ENCODE results near the gene KCTD15.

The KCTD15 gene

GRCh38 chr19:33767898-33768413 is 28.7 kb upstream of the KCTD15 start:
- Histone ChIP-seq H3K4me3 (ENCODE audit: insufficient read depth, low read length, poor library complexity, severe bottlenecking) (no peak overlapping the region), H4K20me1 (ENCODE audit: low read depth, low read length) (no peaks in the 10 kb centered on the region)

GRCh38 chr19:33769208-33769607 is 27.5 kb upstream of the KCTD15 start:
- no peaks in the 10 kb centered on the region for H3K9me3 ChIP-seq (ENCODE audit: insufficient read depth, low read length)
- H3K27ac ChIP-seq (ENCODE audit: low read depth, low read length), result no peak overlapping the region
- H3K4me3 ChIP-seq (ENCODE audit: insufficient read depth, low read length, poor library complexity, severe bottlenecking), result no peak overlapping the region
- no peaks in the 10 kb centered on the region for H4K20me1 ChIP-seq (ENCODE audit: low read depth, low read length)
- TF ChIP-seq CTCF (IDR thresholded peaks at IDR 0.05; ENCODE audit: insufficient read depth, low read length, poor library complexity, severe bottlenecking) (no peak), EZH2phosphoT487 (conservative IDR thresholded peaks at IDR 0.05; ENCODE audit: low read length) (no peak)
- H3K36me3 ChIP-seq (ENCODE audit: low read length), result no peaks in the 10 kb centered on the region
- H3K4me2 ChIP-seq (ENCODE audit: low read depth, low read length, poor library complexity, severe bottlenecking), result no peak overlapping the region
- no peak overlapping the region for H2AFZ ChIP-seq (ENCODE audit: low read depth, low read length, severe bottlenecking)
- H3K27me3 ChIP-seq (ENCODE audit: low read length), result no peaks in the 10 kb centered on the region
- no peaks in the 10 kb centered on the region for H3K9me2 ChIP-seq (replicated peaks; ENCODE audit: insufficient read depth, low read length)
- no peak overlapping the region for H3K9ac ChIP-seq (ENCODE audit: low read length)
- no peaks in the 10 kb centered on the region for H3K79me2 ChIP-seq (ENCODE audit: insufficient read depth, low read length)
- no peaks in the 10 kb centered on the region for H3F3A ChIP-seq (ENCODE audit: insufficient read depth)

More at GRCh38 chr19:33767898-33768413, 28.7 kb upstream of the KCTD15 start:
- Histone ChIP-seq H3K36me3 (ENCODE audit: low read length) (no peaks in the 10 kb centered on the region), H3F3A (ENCODE audit: insufficient read depth) (no peaks in the 10 kb centered on the region), H3K27ac (ENCODE audit: low read depth, low read length) (no peak overlapping the region), H3K9ac (ENCODE audit: low read length) (no peak overlapping the region), H3K79me2 (ENCODE audit: insufficient read depth, low read length) (no peaks in the 10 kb centered on the region), H3K27me3 (ENCODE audit: low read length) (no peaks in the 10 kb centered on the region), H3K4me2 (ENCODE audit: low read depth, low read length, poor library complexity, severe bottlenecking) (no peak overlapping the region), H3K9me3 (ENCODE audit: insufficient read depth, low read length) (no peaks in the 10 kb centered on the region), H2AFZ (ENCODE audit: low read depth, low read length, severe bottlenecking) (no peak overlapping the region), H3K9me2 (replicated peaks; ENCODE audit: insufficient read depth, low read length) (no peaks in the 10 kb centered on the region)
- no peak for TF ChIP-seq CTCF (IDR thresholded peaks at IDR 0.05; ENCODE audit: insufficient read depth, low read length, poor library complexity, severe bottlenecking)

- no peaks in the 10 kb centered on the region for H3K9me3 ChIP-seq (ENCODE audit: insufficient read depth, low read length)
- H3K9me2 ChIP-seq (replicated peaks; ENCODE audit: insufficient read depth, low read length), result no peaks in the 10 kb centered on the region
- no peak overlapping the region for H2AFZ ChIP-seq (ENCODE audit: low read depth, low read length, severe bottlenecking)
- TF ChIP-seq EZH2phosphoT487 (conservative IDR thresholded peaks at IDR 0.05; ENCODE audit: low read length) (no peak), CTCF (IDR thresholded peaks at IDR 0.05; ENCODE audit: insufficient read depth, low read length, poor library complexity, severe bottlenecking) (no peak)
- H3K79me2 ChIP-seq (ENCODE audit: insufficient read depth, low read length), result no peaks in the 10 kb centered on the region
- H3K27me3 ChIP-seq (ENCODE audit: low read length), result no peaks in the 10 kb centered on the region
- no peak overlapping the region for H3K4me3 ChIP-seq (ENCODE audit: insufficient read depth, low read length, poor library complexity, severe bottlenecking)
- H3F3A ChIP-seq (ENCODE audit: insufficient read depth), result no peaks in the 10 kb centered on the region
- H3K36me3 ChIP-seq (ENCODE audit: low read length), result no peaks in the 10 kb centered on the region
- H3K27ac ChIP-seq (ENCODE audit: low read depth, low read length), result no peak overlapping the region
- H4K20me1 ChIP-seq (ENCODE audit: low read depth, low read length), result no peaks in the 10 kb centered on the region
- H3K4me2 ChIP-seq (ENCODE audit: low read depth, low read length, poor library complexity, severe bottlenecking), result no peak overlapping the region
- H3K9ac ChIP-seq (ENCODE audit: low read length), result no peak overlapping the region
Measured at GRCh38 chr19:33770107-33770506, 26.6 kb upstream of the KCTD15 start.
